ENCODE measurements around the gene P4HA2. TPM values are rescaled to one million over a fixed set of nuclear protein-coding genes. Genes with fewer than 3 reads are reported as not detected.
A peak's percentile ranks its signal among the peaks of the same experiment; 100 is the strongest.

P4HA2 gene
- total RNA-seq, 4 donors from 2014 or later = 22.1 to 53.5 (median 32.7) TPM

DNA sequence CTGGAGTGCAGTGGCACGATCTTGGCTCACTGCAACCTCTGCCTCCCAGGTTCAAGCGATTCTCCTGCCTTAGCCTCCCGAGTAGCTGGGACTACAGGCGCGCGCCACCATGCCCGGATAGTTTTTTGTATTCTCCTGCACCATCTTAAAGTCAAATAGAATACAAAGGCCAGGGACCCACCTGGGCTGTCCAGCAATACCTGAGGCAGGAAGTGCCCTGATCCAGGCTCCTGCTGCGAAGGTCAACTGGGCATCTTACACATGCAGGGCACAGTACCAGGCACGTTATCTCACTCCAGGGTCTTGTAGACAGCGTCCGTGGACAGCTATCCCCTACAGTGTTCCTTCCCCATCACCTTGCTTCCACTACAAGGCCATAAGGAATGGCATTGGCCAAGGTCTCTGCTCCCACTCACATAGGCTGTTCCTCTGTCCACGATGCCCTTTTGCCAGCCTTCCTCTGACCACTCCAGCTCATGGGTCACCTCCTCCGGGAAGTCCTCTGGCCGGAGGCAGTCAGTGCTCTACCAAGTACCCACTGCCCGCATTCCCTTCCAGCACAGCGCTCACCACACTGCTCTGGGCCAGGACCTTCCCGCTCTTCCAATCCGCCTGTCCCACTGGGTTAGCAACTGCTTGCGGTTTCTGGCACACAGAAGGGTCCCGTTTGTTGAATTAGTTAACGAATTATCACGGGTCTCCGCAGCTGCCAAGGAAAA lies 978 bp downstream of the P4HA2 start:
- Histone ChIP-seq H3K9me3 (no peaks in the 10 kb centered on the region), H3K4me1 (peaks cover 26 to 54% (median 41%) of the 10 kb centered on the region in 4 donors), H3K36me3 (no peaks in the 10 kb centered on the region), H3K27ac (peak overlapping the region; percentile 93 to 95 (median 93)), H3K4me3 (peak overlapping the region; percentile 64 to 95 (median 76)), H3K27me3 (no peaks in the 10 kb centered on the region)
- DNase-seq = peak; percentile 8
- TF ChIP-seq POLR2AphosphoS5 (IDR thresholded peaks at IDR 0.05) (no peak), CTCF (IDR thresholded peaks at IDR 0.05) (no peak), POLR2A (IDR thresholded peaks at IDR 0.05) (no peak), EP300 (IDR thresholded peaks at IDR 0.05; ENCODE audit: low read depth) (no peak)
- 71 to 77% methylated on average over 15 to 23 of the region's 23 CpGs for WGBS, 2 donors (ENCODE audit: low coverage in 1 of 2)
- in situ Hi-C loops (cut with MboI; ENCODE audit: low pct_ligation_motif_present in 1 of 4, low pct_unique_long_range_greater_than_20kb in 1 of 4, low sequenced_read_pairs in 3 of 4) (no loop called here), intact Hi-C loops (cut with DNase I; ENCODE audit: low total_unique reads) (no loop called here)

DNA sequence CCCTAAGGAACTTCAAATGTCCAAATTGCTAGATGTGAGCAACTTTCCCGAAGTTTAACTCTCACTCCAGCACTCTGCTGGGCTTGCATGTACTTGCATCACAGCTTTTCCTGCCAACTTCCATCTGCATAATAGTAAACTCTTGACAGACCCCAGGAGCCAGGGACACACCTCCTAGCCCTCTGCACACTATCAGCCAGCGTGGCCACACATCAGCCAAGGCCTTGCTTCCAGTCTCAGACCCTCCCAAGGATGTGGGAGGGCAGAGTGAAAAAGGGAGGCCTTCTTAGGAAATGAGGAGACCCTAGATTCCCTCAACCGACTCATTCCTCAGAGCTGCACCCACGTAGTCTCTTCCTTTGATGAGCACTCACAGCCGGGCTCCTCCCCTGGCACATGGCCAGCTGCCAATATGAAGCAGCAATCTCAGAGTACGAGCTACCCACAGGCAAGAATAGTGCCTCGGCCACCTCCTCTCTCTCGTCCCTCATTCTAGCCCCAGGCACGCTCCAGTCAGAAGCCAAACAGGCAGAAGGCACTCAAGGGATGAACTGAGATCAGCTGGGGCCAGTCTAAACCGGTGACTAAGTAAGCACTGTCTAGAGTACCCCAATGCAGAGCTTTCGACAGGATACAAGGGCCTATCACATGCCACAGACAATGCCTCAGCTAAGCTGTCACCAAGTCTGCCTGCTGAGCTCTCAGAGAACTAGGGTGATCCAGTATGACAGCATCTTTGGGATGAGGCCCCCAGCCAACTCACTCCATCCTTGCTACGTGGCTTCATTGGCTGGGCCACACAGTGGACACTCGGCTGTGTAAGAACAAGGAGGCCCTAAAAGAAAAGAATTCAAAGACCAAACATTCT lies 2.3 kb downstream of the P4HA2 start:
- H3K27ac ChIP-seq = peak overlapping the region; percentile 93 to 95 (median 93)
- H3K36me3 ChIP-seq = no peaks in the 10 kb centered on the region
- no peaks in the 10 kb centered on the region for H3K27me3 ChIP-seq
- no peaks in the 10 kb centered on the region for H3K9me3 ChIP-seq
- TF ChIP-seq POLR2AphosphoS5 (IDR thresholded peaks at IDR 0.05) (peak in 2 of 3 donors; percentile 20 to 68), POLR2A (IDR thresholded peaks at IDR 0.05) (no peak), EP300 (IDR thresholded peaks at IDR 0.05; ENCODE audit: low read depth) (peak; percentile 21), CTCF (IDR thresholded peaks at IDR 0.05) (no peak)
- no peak overlapping the region for H3K4me3 ChIP-seq
- H3K4me1 ChIP-seq = peaks cover 29 to 54% (median 41%) of the 10 kb centered on the region in 4 donors
- DNase-seq = peak; percentile 83
- in situ Hi-C loops (cut with MboI; ENCODE audit: low pct_ligation_motif_present in 1 of 4, low pct_unique_long_range_greater_than_20kb in 1 of 4, low sequenced_read_pairs in 3 of 4) (no loop called here), intact Hi-C loops (cut with DNase I; ENCODE audit: low total_unique reads) (no loop called here)
- 8 to 48% methylated on average over 2 to 13 of the region's 13 CpGs for WGBS, 2 donors (ENCODE audit: low coverage in 1 of 2)

GRCh38 chr5:132224716-132225115 lies 2.9 kb downstream of the P4HA2 start:
- Histone ChIP-seq H3K4me3 (no peak overlapping the region), H3K4me1 (peaks cover 29 to 54% (median 41%) of the 10 kb centered on the region in 4 donors), H3K9me3 (no peaks in the 10 kb centered on the region), H3K27ac (peak overlapping the region; percentile 93 to 95 (median 93)), H3K27me3 (no peaks in the 10 kb centered on the region), H3K36me3 (no peaks in the 10 kb centered on the region)
- in situ Hi-C loops (cut with MboI; ENCODE audit: low pct_ligation_motif_present in 1 of 4, low pct_unique_long_range_greater_than_20kb in 1 of 4, low sequenced_read_pairs in 3 of 4) (no loop called here), intact Hi-C loops (cut with DNase I; ENCODE audit: low total_unique reads) (no loop called here)
- TF ChIP-seq POLR2AphosphoS5 (IDR thresholded peaks at IDR 0.05) (peak in 1 of 3 donors; percentile 0), CTCF (IDR thresholded peaks at IDR 0.05) (no peak)
- DNase-seq = peak; percentile 15
- 60 to 69% methylated on average over 1 of the region's 1 CpG for WGBS, 2 donors (ENCODE audit: low coverage in 1 of 2)

DNA sequence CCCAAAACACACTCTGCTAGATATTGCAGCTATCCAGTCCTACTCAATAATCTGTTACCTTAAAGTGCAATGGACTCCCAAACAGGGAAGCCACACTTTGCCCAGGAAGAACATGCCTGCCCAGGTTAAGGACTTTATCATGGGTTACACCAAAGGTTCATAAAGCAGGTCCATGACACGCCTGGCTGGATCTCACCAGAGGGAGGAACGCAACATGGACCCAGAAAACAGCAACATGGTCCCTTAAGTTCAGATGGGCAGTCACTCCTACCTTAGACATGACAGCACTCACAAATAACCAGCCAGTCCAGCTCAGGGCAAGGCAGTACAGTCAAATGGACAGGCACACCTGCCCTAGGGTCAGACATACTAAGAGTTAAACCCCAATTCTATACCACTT lies 3.8 kb downstream of the P4HA2 start:
- no peak for DNase-seq
- Histone ChIP-seq H3K9me3 (no peaks in the 10 kb centered on the region), H3K27ac (peak overlapping the region; percentile 93 to 95 (median 93)), H3K36me3 (no peaks in the 10 kb centered on the region), H3K4me3 (no peak overlapping the region), H3K4me1 (peaks cover 29 to 54% (median 41%) of the 10 kb centered on the region in 4 donors), H3K27me3 (no peaks in the 10 kb centered on the region)
- 89% methylated on average over 2 of the region's 2 CpGs; no CpG with 5 or more reads in 1 of the 2 donors for WGBS, 2 donors (ENCODE audit: low coverage in 1 of 2)
- intact Hi-C loops (cut with DNase I; ENCODE audit: low total_unique reads) (no loop called here), in situ Hi-C loops (cut with MboI; ENCODE audit: low pct_ligation_motif_present in 1 of 4, low pct_unique_long_range_greater_than_20kb in 1 of 4, low sequenced_read_pairs in 3 of 4) (no loop called here)
- TF ChIP-seq POLR2AphosphoS5 (IDR thresholded peaks at IDR 0.05) = no peak
- TF ChIP-seq POLR2A (IDR thresholded peaks at IDR 0.05) = no peak
- TF ChIP-seq CTCF (IDR thresholded peaks at IDR 0.05) = no peak
- no peak for TF ChIP-seq EP300 (IDR thresholded peaks at IDR 0.05; ENCODE audit: low read depth)
